HUES6 (cell line): Measurements from ENCODE around the gene ARHGAP26.

ENCODE experiments used
- H3K27ac ChIP-seq: 2 replicates; pipeline ENCODE4 v1.7.0; 2013; ENCODE audit warnings: low read depth, mild to moderate bottlenecking, low read length, inconsistent platforms
- H3K27me3 ChIP-seq: 2 replicates; pipeline ENCODE4 v1.6.1; 2013; ENCODE audit warnings: low read length; ENCODE audit not compliant: control insufficient read depth, insufficient read depth
- H3K36me3 ChIP-seq: 2 replicates; pipeline ENCODE4 v1.6.1; 2013; ENCODE audit warnings: low read length; ENCODE audit not compliant: control insufficient read depth, insufficient read depth
- H3K4me1 ChIP-seq: 2 replicates; pipeline ENCODE4 v1.6.1; 2013; ENCODE audit warnings: low read length; ENCODE audit not compliant: control insufficient read depth, insufficient read depth
- H3K4me3 ChIP-seq: 2 replicates; pipeline ENCODE4 v1.5.1; 2013; ENCODE audit warnings: low read depth, low read length
- H3K9ac ChIP-seq: one replicate; pipeline ENCODE4 v1.6.1; 2013; ENCODE audit warnings: mild to moderate bottlenecking, low read length
- H3K9me3 ChIP-seq: 2 replicates; pipeline ENCODE4 v1.6.1; 2013; ENCODE audit warnings: low read depth, low read length; ENCODE audit not compliant: control insufficient read depth, insufficient read depth

The ARHGAP26 gene

DNA sequence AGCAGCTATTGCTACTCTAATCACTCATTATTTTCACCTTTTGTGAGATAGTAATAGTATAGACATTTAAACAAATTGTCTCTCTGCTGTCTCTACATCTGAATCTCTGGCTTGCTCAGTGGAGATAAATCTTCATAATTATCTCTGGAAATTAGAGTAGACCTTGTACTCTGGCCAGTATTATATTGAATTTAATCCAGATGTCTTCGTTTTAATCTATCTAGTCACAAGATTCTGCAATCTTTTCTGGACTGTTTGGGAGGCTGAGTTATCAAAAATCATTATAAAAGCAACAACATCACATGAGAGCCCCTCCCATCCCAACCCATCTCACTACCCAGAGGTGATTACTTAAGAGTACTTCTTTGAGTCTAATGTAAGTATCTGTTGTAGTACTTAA is 19.0 kb downstream of the ARHGAP26 start:
- H3K27me3 ChIP-seq, result no peaks in the 10 kb centered on the region

DNA sequence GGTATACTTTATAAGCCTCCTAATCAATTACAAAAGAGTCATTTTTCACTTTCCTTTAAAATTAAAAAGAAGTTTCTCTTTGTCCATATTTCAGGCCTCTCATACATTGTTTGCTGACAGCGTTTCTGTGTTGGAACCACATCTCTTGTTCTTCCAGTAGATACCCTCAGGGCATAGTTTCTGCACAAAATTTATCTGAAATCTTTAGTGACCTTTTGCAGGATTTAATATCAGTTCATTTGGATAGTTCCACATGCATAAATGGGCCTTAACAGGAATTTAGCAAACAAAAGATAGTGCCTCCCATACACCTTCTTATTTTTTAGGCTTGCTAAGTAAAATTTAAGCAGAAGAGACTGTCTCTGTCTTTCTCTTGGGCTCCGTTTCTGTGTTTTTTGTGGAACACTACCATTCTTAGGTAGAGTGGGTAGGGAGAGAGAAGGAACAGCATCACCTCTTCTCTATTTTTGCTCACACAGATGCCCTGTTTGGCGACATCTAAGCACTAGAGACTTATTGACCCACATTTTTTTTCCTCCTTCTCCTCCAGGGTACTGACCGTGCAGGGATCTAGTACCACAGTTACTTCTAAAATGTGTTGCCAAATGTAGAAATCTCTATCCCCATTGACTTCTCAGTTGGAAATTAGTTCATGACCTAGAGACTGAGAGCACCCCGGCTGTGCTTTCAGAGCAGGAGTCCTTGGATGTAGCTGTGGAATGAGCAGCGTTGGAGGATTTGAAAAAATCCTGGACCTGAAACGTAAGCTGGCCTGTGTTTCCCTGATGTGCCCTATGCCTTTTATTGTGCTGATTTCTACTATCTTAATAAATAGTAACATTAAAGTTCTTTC is 22.1 kb downstream of the ARHGAP26 start:
- H3K4me1 ChIP-seq, result peaks cover 2% of the 10 kb centered on the region; the same call in 1 of the 2 replicates
- H3K27ac ChIP-seq, result no peak overlapping the region
- H3K36me3 ChIP-seq, result no peaks in the 10 kb centered on the region
- H3K9ac ChIP-seq, result no peak overlapping the region
- H3K27me3 ChIP-seq, result no peaks in the 10 kb centered on the region
- H3K9me3 ChIP-seq, result no peaks in the 10 kb centered on the region
- no peak overlapping the region for H3K4me3 ChIP-seq

More for the DNA sequence above, 19.0 kb downstream of the ARHGAP26 start:
- no peak overlapping the region for H3K9ac ChIP-seq
- peaks cover 9% of the 10 kb centered on the region; the same call in 1 of the 2 replicates for H3K4me1 ChIP-seq
- H3K9me3 ChIP-seq, result no peaks in the 10 kb centered on the region
- H3K27ac ChIP-seq, result no peak overlapping the region
- no peak overlapping the region for H3K4me3 ChIP-seq
- no peaks in the 10 kb centered on the region for H3K36me3 ChIP-seq

DNA sequence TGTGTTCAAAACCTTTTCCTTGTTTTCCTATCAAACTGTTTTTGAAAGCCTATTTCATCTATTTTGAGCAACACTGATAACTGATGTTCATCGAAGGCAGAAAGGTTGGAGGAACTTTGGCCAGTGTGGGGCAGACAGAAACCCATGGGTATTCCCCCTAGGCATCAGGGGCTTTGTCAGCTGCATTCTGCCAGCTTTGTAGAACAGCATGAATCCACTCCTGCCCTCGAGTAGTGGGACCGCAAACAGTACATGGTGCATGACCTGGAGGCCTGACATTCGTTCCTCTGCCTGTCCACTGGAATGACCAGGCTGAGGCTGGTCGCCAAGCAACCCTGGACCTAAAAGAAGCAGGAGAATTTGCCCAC is 22.7 kb downstream of the ARHGAP26 start:
- no peak overlapping the region for H3K27ac ChIP-seq
- no peaks in the 10 kb centered on the region for H3K36me3 ChIP-seq
- H3K9ac ChIP-seq, result no peak overlapping the region
- H3K9me3 ChIP-seq, result no peaks in the 10 kb centered on the region
- no peaks in the 10 kb centered on the region for H3K27me3 ChIP-seq
- no peak overlapping the region for H3K4me3 ChIP-seq
- H3K4me1 ChIP-seq, result peaks cover 9% of the 10 kb centered on the region; the same call in 1 of the 2 replicates

DNA sequence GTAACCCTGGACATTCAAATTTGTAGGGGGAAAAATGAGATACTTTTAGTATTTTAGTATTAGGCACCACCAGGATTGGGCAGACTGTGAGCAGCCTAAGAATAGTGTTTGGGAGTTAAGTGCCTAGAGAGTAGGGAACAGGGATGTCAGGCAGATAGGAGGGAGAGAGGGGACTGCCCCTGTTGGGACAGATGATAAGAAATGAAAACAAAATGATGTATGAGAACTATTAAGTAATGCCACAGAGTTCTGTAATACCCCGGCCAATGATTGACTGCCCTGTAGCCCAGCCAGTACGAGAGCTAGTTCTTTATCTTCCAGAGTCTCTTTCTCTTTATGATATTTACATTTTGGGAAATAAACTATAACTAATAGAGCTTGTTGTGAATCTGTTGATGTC is 24.4 kb downstream of the ARHGAP26 start:
- Histone ChIP-seq H3K4me3 (no peak overlapping the region), H3K4me1 (peaks cover 12% of the 10 kb centered on the region; the same call in 1 of the 2 replicates), H3K27ac (no peak overlapping the region), H3K9ac (no peak overlapping the region), H3K36me3 (no peaks in the 10 kb centered on the region), H3K9me3 (no peaks in the 10 kb centered on the region), H3K27me3 (no peaks in the 10 kb centered on the region)

DNA sequence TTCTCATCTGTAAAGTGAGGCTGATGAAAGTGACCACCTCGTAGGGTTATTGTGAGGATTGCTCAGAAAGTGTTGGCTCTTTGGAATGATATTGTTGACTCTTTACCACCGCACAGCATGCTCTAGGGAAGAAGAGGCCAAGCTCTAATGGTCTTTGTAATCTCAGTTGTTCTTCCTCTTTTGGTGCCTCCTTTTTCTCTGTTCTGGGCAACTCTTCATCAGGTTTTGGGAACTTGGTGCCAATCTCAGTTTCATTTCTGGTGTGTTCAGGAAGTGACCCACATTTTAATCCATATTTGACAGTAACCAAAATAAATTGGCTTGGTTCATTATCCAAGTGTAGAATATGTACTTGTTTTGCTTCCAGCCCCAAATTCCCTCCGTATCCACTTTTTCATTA is 25.1 kb downstream of the ARHGAP26 start:
- no peaks in the 10 kb centered on the region for H3K36me3 ChIP-seq
- peaks cover 12% of the 10 kb centered on the region; the same call in 1 of the 2 replicates for H3K4me1 ChIP-seq
- H3K4me3 ChIP-seq, result no peak overlapping the region
- H3K27ac ChIP-seq, result no peak overlapping the region
- H3K9ac ChIP-seq, result no peak overlapping the region
- H3K9me3 ChIP-seq, result no peaks in the 10 kb centered on the region
- no peaks in the 10 kb centered on the region for H3K27me3 ChIP-seq

DNA sequence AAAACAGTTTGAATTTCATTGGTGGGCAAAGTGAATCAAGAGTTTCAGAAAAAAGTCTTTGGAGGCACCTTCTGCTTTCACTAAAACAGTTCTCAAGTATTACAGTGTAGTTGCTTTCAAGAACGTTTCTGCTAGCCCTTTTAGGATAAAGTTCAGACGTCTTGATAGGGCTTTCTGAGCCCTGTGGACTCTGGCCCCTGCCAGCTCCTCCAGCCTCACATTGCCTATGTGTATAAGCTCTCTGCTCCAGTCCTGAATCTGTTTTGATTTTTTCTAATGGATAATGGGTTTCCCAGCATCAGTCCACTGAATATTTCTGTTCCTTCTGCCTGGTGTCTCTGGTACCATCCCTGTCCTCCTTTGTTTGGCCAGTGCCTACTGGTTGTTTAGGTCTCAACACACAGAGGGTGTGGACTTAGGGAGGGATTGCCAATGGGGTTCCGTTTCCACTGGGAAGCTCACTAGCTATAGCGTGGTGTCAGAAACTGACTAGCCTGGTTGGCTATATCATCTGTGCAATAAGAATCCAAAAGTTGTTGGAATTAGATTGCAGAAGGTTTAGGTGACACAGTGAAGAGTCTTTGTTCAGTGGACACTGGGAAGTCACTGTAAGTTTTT is 26.4 kb downstream of the ARHGAP26 start:
- Histone ChIP-seq H3K36me3 (no peaks in the 10 kb centered on the region), H3K4me1 (peaks cover 12% of the 10 kb centered on the region), H3K9me3 (no peaks in the 10 kb centered on the region), H3K27ac (no peak overlapping the region), H3K27me3 (no peaks in the 10 kb centered on the region), H3K9ac (no peak overlapping the region), H3K4me3 (no peak overlapping the region)

DNA sequence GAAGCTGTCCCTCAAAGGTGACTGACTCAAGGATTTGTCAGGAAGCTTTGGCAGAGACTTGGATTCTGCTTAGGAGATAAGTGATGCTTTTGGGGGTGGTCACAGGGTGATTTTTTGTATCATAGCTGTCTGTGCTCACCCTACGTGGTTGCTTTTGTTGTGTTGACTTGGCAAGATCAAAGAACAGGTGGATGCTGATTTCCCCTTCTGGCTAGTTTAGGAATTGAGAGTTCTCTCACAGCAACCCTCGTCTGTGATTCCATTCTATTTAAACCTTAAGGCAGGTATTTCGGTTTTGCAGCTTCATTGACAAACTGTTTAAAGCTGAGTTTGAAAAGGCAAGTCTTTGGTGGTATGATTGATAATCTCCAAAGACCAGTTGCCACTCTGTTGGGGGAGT is 27.2 kb downstream of the ARHGAP26 start:
- H3K27ac ChIP-seq, result no peak overlapping the region
- no peaks in the 10 kb centered on the region for H3K36me3 ChIP-seq
- H3K9ac ChIP-seq, result no peak overlapping the region
- peaks cover 15% of the 10 kb centered on the region for H3K4me1 ChIP-seq
- H3K27me3 ChIP-seq, result no peaks in the 10 kb centered on the region
- H3K4me3 ChIP-seq, result no peak overlapping the region
- no peaks in the 10 kb centered on the region for H3K9me3 ChIP-seq

DNA sequence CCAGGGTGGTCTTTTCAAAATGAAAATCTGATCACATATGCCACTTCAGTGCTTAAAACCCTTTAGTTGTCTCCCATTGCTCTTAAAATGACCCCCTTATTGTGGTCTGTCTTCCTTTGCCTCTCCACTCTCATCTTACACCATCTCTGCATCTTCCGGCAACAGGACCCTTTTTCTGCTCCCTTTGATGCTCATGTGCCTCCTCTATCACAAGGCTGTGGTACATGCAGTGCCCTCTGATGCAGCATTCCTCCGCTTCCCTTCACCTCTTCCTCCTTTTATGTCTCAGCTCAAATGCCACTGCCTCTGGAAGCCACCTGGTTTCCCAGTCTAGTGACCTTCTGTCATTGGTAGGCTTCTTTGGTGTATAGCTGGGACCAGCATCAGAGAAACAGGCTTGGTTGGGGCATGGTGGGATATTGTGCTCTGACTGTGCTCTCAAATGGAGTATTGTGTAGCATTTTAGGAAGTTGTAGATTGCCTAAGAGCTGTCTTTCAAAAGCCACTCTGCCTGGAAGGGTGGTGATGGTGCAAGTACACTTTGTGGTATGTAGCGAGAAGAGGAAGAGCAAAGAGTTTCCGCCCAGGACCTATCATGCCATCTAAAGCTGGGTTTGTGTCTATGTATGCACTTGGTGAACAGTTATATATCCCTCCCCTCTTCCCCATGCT is 28.1 kb downstream of the ARHGAP26 start:
- no peaks in the 10 kb centered on the region for H3K9me3 ChIP-seq
- H3K9ac ChIP-seq, result no peak overlapping the region
- no peak overlapping the region for H3K4me3 ChIP-seq
- peaks cover 15% of the 10 kb centered on the region for H3K4me1 ChIP-seq
- no peaks in the 10 kb centered on the region for H3K36me3 ChIP-seq
- H3K27ac ChIP-seq, result no peak overlapping the region
- no peaks in the 10 kb centered on the region for H3K27me3 ChIP-seq

DNA sequence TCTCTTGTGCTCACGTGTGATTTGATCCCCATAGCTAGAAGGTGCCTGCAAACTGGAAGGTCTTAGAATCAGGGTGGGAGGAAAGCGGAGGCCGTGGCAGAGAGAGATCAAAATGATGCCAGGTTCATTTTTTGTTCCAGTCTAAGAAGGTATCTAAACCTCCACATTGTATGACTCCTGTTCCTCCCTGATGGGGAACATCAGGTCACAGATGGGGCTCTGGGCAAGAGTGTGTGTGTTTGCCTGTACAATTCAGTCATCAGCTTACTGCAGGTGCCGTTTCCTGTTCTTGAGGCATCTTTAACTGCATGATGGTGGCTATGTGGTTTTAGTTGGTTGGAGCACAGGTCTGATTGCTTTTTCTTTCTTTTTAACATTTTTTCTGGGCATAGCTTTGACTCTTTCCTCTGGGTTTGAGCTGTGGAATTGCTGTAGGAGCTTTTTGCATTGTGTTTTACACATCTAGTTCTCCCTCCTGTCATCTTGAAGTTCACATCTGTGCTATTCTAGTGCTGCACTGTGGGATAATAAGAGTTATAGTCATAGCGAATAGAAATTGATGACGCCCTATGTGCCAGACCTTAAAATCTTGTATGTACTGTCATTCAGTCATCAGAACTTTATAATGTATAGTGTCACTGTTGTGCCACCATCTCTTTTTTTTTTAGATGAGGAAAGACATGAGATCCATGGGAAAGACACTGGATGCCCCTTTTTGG is 30.8 kb downstream of the ARHGAP26 start:
- H3K4me3 ChIP-seq, result no peak overlapping the region
- H3K9ac ChIP-seq, result no peak overlapping the region
- no peaks in the 10 kb centered on the region for H3K27me3 ChIP-seq
- no peaks in the 10 kb centered on the region for H3K9me3 ChIP-seq
- peaks cover 15% of the 10 kb centered on the region for H3K4me1 ChIP-seq
- no peaks in the 10 kb centered on the region for H3K36me3 ChIP-seq
- no peak overlapping the region for H3K27ac ChIP-seq

DNA sequence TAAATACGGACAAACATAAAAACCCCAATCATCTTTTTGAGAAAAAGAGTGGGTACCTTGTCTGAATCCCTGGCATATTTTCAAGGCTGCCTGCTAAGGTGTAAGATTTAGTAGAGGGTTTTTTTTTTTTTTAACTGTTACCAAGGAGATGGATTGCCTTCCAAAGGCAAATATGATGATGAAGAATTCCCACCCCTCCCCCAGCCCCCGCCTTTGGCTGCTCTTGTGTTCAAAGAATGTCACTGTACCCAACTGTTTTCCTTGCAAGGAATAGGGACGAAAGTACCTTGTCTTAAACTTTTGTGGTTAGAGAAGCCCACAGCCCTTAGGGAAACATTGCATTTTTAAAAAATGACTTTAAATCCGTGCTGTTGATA is 31.3 kb downstream of the ARHGAP26 start:
- Histone ChIP-seq H3K27me3 (no peaks in the 10 kb centered on the region), H3K36me3 (no peaks in the 10 kb centered on the region), H3K9ac (no peak overlapping the region), H3K4me3 (no peak overlapping the region), H3K27ac (no peak overlapping the region), H3K9me3 (no peaks in the 10 kb centered on the region), H3K4me1 (peaks cover 15% of the 10 kb centered on the region)
